ENCODE data around the gene MTCL1.
A peak's percentile ranks its signal among the peaks of the same experiment; 100 is the strongest.

Gene MTCL1

DNA sequence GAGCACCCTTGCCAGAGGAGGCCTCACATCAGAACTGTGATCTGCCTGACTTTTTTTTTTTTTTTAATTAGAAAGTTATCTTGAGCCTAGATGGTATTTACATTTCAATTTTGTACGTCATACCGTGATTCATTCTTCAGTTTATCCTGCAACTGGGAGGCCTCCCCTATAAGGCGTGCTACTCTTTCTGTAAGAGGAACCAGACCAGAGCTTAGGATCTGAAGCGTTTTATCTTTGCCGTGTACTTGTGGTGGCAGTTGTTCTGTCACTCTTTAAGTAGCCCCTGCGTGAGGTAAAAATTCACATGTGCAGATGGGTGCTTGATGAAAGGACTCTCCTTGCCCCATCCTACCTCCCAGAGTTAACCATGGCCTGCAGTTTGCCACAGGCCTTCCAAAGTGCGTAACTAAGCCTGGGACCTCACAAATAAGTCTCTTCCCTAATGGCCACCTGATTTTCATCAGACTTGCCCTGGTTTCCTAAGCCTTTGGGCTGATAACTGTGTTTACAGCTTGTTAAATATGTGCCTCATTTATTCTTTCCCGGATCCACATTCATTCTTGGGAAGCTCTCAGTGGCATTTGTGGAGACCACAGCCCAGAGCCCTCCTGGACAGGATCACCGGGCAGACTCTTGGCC is 96.0 kb downstream of the MTCL1 start:
- no peaks in the 10 kb centered on the region for H3K27me3 ChIP-seq (ENCODE audit: insufficient read depth, poor library complexity, severe bottlenecking)
- no peak for DNase-seq (ENCODE audit: low spot score)
- TF ChIP-seq, protein P1, sequence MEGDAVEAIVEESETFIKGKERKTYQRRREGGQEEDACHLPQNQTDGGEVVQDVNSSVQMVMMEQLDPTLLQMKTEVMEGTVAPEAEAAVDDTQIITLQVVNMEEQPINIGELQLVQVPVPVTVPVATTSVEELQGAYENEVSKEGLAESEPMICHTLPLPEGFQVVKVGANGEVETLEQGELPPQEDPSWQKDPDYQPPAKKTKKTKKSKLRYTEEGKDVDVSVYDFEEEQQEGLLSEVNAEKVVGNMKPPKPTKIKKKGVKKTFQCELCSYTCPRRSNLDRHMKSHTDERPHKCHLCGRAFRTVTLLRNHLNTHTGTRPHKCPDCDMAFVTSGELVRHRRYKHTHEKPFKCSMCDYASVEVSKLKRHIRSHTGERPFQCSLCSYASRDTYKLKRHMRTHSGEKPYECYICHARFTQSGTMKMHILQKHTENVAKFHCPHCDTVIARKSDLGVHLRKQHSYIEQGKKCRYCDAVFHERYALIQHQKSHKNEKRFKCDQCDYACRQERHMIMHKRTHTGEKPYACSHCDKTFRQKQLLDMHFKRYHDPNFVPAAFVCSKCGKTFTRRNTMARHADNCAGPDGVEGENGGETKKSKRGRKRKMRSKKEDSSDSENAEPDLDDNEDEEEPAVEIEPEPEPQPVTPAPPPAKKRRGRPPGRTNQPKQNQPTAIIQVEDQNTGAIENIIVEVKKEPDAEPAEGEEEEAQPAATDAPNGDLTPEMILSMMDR (IDR thresholded peaks at IDR 0.05; ENCODE audit: poor library complexity, severe bottlenecking): no peak
- H3K4me3 ChIP-seq (ENCODE audit: severe bottlenecking): no peak overlapping the region
- H3K9me3 ChIP-seq (ENCODE audit: severe bottlenecking): no peaks in the 10 kb centered on the region
- peaks cover 45% of the 10 kb centered on the region for H3K4me1 ChIP-seq (ENCODE audit: insufficient read depth, poor library complexity, severe bottlenecking)
- peak overlapping the region; percentile 99 for H3K27ac ChIP-seq (ENCODE audit: poor library complexity, severe bottlenecking)
- H3K36me3 ChIP-seq (ENCODE audit: low read depth): peaks cover 42% of the 10 kb centered on the region
- peak; percentile 69 for ATAC-seq (ENCODE audit: low read depth)

DNA sequence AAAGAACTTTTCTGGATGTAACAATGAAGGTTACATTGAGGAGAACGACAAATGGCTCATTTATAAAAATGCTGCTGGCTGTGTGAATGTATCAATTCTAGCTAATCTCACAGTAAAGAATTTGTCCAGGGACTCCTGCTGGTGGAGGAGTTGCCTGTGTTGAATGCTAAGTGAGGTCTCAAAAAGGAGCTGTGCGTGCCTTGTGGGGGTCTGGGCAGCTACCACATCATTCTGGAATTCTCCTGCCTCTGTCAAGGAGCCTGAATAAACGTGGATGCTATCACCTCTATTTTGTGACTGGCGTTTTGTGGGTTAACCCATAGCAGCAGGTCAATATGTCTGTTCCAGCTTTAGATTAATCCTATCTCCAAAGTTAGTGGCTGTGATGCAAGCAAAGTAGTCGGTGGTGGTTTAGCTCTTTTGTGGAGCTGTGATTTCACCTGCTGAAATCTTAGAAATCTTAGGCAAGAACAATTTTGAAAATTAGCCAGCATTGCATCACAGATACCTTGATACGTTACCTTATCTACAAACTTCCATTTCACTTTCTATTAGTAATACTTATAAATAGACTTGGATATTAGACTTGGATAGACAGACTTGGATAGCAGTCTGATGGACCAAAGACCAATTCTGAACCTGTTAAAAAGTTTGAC is 96.8 kb downstream of the MTCL1 start:
- Histone ChIP-seq H3K4me1 (ENCODE audit: insufficient read depth, poor library complexity, severe bottlenecking) (peaks cover 41% of the 10 kb centered on the region), H3K36me3 (ENCODE audit: low read depth) (peaks cover 42% of the 10 kb centered on the region), H3K4me3 (ENCODE audit: severe bottlenecking) (no peak overlapping the region), H3K27me3 (ENCODE audit: insufficient read depth, poor library complexity, severe bottlenecking) (no peaks in the 10 kb centered on the region), H3K9me3 (ENCODE audit: severe bottlenecking) (no peaks in the 10 kb centered on the region), H3K27ac (ENCODE audit: poor library complexity, severe bottlenecking) (peak overlapping the region; percentile 99)
- no peak for DNase-seq (ENCODE audit: low spot score)
- TF ChIP-seq, protein P1 (IDR thresholded peaks at IDR 0.05; ENCODE audit: poor library complexity, severe bottlenecking): no peak
- ATAC-seq (ENCODE audit: low read depth): no peak

DNA sequence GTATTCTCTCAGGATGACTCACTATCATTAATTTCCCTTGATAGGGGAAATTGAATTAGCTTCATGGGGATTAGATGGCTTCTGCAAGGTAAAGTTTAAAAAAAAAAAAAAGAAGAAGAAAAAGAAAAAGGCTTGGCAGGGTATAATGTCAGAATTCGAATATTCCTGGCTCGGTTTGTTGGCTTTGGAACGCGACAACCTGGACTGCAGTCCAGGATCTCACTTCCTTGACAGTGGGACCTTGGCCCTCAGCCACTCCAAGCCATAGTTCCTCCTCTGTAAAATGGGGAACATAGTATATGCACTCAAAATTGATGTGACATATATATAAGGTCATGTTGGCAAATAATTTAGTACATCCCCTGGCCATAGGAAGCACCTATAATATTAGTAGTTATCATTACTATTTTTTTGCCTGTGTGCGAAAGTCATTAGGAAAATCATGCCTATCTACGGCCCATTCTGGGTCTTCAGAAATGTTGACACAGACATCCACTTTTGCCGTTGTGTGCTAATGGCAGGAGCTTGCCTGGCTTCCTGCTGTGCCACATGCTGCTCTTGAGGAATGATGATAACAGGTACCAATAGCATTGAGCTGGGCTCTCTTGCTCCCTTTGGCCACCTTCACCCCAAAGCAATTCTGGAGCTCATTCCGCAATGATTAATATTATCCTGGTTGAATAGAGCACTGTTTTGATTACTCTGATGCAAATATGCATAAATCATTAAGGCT is 97.9 kb downstream of the MTCL1 start:
- no peak overlapping the region for H3K27ac ChIP-seq (ENCODE audit: poor library complexity, severe bottlenecking)
- H3K4me3 ChIP-seq (ENCODE audit: severe bottlenecking): no peak overlapping the region
- H3K27me3 ChIP-seq (ENCODE audit: insufficient read depth, poor library complexity, severe bottlenecking): no peaks in the 10 kb centered on the region
- TF ChIP-seq, protein P1 (IDR thresholded peaks at IDR 0.05; ENCODE audit: poor library complexity, severe bottlenecking): no peak
- peaks cover 34% of the 10 kb centered on the region for H3K4me1 ChIP-seq (ENCODE audit: insufficient read depth, poor library complexity, severe bottlenecking)
- DNase-seq (ENCODE audit: low spot score) (no peak), ATAC-seq (ENCODE audit: low read depth) (no peak)
- no peaks in the 10 kb centered on the region for H3K9me3 ChIP-seq (ENCODE audit: severe bottlenecking)
- H3K36me3 ChIP-seq (ENCODE audit: low read depth): peaks cover 37% of the 10 kb centered on the region

DNA sequence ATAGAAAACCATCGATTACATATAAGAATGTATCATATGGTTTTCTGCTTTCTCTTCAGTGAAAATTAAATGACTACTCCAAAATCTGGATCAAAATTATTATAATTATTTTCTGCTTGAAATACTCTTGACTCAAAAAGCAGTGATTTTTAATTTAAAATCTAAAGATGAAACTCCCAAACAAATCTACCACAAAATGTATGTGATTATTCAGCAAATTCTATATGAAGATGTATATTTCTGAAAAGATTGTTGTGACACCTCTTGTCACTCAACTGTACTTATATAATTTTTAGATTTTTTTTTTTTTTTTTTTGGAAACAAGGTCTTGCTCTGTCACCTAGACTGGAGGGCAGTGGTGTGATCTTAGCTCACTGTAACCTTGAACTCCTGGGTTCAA is 98.6 kb downstream of the MTCL1 start:
- H3K27ac ChIP-seq (ENCODE audit: poor library complexity, severe bottlenecking): no peak overlapping the region
- no peaks in the 10 kb centered on the region for H3K27me3 ChIP-seq (ENCODE audit: insufficient read depth, poor library complexity, severe bottlenecking)
- no peak overlapping the region for H3K4me3 ChIP-seq (ENCODE audit: severe bottlenecking)
- H3K36me3 ChIP-seq (ENCODE audit: low read depth): peaks cover 37% of the 10 kb centered on the region
- H3K9me3 ChIP-seq (ENCODE audit: severe bottlenecking): no peaks in the 10 kb centered on the region
- ATAC-seq (ENCODE audit: low read depth) (no peak), DNase-seq (ENCODE audit: low spot score) (no peak)
- TF ChIP-seq, protein P1 (IDR thresholded peaks at IDR 0.05; ENCODE audit: poor library complexity, severe bottlenecking): no peak
- H3K4me1 ChIP-seq (ENCODE audit: insufficient read depth, poor library complexity, severe bottlenecking): peaks cover 34% of the 10 kb centered on the region
